ENCODE data around the gene CCDC57. TPM values are rescaled to one million over a fixed set of nuclear protein-coding genes. Genes with fewer than 3 reads are reported as not detected.

The CCDC57 gene
- total RNA-seq, 1 donor from 2014 or later: 10.6 TPM

DNA sequence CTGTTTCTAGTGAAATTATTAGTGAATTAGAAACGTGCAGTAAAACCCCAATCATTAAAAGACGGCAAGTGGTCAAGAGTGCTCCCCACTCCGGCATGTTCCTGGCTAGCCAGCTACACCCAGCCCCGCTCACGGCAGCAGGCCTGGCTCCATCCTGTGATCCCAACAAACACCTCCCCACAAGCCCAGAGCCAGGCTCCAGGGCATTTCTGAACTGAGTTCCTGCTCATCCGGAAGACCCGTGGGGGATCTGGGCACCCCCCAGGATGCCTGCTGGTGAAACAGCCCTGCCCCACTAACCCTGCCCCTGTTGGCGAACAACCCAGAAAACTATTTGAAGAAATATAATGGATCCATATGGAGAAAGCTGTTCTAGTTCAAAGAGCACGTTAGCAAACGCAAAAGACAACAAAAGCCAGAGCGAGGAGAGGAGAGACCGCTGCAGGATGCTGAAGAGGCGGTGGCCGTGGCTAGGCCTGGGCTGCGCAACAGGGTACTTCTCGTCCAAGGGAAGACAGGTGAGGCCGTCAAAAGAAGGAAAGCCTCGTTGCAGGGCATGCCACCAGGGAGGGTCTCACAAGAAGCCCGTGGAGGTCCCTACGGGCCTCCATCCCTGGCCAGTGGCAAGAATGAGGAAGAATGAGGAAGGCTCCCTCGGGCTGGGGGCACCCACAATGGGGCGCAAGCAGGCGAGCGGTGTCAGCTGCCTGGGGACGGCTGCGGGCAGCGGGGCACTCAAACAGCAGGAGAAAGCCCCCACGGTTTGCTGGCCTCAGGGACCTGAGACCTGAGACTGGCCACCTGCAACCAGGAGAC lies 35.4 kb upstream of the CCDC57 start:
- DNase-seq (ENCODE audit: low spot score): no peak
- intact Hi-C loops (cut with DNase I): no loop called here

DNA sequence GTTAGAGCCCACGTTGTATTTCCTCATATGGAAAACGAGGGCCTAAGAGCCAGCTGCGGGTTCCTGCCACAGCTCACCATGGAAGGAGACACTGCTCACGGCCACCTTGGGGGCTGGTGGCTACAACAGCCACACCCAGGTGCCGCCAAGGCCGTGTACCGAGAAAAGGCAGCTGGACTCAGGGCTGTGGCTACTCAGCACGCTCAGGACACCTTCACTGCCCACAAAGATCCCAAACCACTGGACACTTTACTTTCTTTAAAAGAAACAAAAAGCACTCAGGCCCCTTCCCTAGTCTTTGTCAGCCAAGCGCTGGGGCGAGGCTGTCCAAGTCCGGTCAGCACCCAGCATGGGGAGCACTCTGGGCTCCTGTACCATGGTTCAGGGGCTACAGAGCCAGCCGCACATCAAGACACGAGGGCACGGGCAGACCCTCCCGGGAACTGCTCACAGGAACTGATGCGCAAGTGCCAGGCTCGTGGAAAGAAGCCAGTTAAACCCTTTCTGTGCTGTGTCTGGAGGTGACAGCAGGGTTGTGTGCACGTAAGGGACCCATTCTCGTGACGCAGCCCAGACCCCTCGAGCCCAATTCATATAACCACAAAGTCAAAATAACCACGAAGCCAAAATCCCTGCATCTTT lies 34.7 kb upstream of the CCDC57 start:
- DNase-seq (ENCODE audit: low spot score): no peak
- intact Hi-C loops (cut with DNase I): no loop called here

DNA sequence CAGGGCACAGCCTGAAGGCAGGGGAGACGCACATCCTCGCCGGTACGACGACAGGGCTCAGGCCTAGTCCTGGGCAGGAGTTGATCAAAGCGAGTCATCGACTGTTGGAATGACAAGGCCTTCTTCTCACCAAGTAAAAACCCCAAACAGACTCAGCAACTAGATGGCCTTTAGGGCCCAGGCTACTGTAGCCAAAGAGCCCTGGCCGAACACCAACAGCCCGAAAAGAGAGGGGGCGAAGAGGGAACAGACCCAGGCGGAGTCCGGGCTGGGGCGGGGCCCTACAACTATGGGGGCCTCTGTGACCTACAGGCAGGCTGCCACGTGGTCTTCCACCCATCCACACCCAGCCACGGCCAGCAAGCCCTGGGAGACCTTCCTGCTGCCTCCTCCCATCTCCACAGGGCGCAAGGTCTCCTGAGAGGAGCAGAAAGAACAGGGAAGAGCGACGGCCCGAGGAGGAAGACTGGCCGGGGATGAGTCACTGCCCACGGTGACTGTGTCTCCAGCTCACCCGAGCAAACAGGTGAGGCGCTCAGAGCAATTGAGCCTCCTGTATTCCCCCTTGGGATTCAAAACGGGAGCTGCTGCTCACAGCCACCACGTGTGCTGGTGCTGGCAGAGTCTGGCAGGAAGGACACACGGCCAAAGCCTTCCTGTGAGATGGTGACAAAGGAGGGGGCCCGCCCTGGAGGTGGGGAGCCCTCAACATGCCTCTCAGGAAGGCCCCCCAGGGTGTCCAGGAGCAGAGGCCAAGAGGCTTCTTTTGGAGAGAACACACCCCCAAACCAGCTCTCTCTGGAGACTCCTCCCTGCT lies 33.9 kb upstream of the CCDC57 start:
- no peak for DNase-seq (ENCODE audit: low spot score)
- intact Hi-C loops (cut with DNase I): no loop called here

DNA sequence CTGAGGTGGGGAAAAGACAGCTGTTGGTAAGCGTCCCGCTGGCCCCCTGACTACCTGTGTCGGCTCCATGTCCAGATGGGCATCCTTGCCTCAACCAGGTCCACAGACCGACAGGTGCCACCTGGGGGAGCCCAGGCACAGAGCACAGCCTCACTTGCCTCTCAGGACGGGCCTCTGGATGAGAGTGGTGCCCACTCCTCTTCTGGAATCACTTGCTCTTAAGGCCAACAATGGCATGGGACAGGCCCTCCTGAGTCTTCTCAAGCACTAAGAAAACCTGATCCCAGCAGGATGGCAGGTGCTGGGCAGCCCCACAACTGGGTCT lies 33.4 kb upstream of the CCDC57 start:
- DNase-seq (ENCODE audit: low spot score): no peak
- intact Hi-C loops (cut with DNase I): no loop called here

DNA sequence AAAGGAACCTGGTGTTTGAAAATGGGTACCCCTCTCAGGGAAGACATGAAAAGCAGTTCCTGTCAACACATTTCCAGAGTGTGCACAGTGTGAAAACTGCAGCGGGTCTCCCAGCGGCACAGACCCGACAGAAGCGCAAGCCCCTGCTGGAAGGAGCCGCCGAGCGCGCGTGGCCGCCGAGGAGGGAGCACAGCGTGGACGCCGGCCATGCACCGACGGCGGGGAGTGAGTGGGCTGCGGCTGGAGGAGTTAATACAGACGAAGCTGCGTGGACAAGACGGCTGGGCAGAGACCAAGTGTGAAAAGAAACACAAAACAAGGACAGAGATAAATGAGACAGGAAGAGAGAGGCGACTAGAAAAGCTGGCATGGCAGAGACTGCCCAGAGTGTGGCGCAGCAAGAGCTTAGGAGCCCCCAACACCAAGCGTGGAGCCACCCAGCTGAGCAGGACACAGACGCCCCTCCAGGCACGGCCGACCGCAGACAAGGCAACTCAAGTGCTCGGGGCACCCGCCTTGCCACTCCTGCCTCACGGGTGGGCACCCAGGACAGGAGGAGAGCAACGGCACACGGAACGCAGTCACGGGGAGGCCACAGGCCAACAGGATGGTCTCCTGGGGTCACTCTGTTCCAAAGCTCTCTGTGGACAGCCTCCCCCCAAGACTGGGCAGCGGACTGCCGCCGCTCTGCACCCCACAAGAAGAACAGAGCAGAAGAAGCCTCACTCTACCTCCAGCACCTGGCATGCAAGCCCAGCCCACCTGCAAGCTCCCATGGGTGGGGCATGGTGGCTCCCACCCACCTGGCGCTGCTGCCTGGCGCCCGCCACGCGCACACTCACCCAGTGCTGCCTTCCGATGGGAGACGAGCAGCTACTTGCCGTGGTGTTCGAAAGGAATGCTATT lies 32.7 kb upstream of the CCDC57 start:
- DNase-seq (ENCODE audit: low spot score): no peak
- intact Hi-C loops (cut with DNase I): no loop called here

DNA sequence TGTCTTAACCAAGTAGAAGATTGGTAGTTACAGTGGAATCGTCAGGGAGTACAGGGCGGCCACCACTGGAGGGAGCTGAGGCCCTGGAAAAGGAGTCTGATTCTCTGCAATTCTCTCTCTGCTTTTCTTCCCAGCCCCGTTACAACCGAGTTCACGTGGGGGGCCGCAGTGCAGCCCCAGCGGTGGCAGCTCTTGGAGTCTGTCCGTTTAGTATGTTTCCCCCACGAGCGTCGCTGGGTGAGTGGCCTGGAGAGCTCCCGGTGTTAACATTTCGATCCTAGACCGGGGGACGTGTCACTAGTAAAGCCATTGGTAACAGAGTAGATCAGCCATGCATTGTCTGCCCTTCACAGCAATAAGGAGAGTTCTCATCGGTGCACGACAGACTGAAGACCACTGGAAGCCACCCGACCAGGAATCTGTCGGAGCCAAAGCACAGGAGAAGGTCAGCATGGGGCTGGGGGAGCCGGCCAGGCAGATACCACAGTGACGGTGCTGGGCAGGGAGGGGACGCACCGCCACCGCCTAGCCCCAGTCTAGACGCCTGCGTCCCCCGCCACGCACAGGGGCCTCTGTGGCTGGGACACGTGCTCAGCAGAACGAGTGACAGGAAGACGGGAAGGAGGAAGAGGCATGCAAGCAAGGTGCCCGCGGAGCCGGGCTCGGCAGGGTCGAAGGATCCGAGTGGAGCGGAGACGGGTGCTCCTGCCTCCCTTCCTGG lies 31.9 kb upstream of the CCDC57 start:
- DNase-seq (ENCODE audit: low spot score): no peak
- intact Hi-C loops (cut with DNase I): no loop called here

DNA sequence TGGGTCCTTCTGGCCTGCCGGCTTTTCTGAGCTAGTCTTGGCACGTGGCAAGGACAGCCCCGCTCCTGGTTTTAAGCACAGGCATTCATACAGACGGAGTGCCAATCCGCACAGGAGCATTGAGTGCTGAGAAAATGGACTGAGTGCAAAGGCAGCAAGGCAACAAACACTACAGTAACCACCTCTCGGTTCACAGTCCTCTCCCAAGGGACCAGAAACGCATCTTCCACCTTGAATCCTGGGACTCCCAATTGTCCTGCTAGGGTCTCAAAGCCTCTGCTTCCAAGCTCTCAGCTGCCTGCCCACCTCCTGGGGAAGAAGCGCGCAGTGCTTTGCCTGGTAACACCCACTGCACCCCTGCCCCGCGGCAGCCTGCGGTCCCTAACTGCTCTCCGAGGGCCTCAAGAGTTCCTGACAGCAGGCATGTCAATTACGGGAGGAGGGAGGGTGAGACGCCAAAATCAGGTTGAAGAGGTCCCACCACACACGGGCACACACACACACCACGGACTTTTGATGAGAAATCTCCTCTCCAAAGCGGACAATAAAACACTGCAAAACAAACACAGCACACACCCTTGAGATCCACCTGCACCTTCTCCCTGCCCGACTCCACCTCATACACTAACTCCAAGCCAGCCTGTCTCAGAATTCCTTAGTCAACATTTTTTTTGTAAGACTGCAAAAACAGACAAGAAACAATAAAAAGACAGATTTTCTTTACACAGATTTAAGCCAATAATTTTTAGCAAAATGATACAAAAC lies 31.2 kb upstream of the CCDC57 start:
- intact Hi-C loops (cut with DNase I): no loop called here
- no peak for DNase-seq (ENCODE audit: low spot score)

DNA sequence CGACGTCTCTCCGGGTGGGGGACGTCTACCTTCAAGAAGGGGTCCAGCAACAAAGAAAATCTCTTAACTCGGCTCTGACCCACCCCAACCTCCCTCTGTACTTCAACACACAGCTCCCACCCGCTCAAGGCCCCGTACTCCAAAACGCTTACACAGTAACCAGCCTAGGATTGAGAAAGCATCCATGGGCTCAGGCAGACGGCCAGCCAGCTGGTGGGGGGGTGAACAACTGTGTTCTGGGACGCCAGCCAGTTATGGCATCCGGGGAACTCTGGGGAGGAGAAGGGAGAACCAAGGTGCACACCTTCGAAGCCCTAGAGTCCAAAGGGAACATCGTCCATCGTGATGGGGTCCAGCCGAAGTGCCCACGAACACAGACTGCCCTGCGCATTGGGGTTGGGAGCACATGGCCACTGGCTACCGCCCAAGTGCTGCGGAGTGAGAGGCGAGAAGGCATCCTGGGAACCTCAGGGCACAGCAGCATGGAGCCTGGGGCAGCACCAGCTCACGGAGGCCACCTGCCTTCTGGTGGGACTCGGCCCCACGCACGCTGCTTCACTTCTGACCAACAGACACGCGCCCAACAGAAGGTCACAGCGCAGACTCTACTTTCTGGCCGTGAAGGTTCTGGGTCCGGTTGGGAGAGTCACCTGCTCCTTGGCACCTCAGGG lies 30.5 kb upstream of the CCDC57 start:
- DNase-seq (ENCODE audit: low spot score): no peak
- intact Hi-C loops (cut with DNase I): no loop called here

DNA sequence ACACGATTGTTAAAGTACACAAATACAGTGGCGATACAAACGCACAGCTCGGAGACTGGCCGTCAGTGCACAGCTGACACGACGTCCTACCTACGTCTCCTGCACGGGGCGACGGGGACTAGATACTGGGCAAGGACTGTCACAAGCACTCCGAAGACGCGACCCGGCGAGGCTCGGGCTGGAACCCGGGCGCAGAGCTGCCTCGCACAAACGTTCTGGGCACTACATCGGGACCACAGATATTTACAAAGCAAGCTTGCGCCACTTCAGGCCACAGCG lies 30.0 kb upstream of the CCDC57 start:
- no peak for DNase-seq (ENCODE audit: low spot score)
- intact Hi-C loops (cut with DNase I): no loop called here

DNA sequence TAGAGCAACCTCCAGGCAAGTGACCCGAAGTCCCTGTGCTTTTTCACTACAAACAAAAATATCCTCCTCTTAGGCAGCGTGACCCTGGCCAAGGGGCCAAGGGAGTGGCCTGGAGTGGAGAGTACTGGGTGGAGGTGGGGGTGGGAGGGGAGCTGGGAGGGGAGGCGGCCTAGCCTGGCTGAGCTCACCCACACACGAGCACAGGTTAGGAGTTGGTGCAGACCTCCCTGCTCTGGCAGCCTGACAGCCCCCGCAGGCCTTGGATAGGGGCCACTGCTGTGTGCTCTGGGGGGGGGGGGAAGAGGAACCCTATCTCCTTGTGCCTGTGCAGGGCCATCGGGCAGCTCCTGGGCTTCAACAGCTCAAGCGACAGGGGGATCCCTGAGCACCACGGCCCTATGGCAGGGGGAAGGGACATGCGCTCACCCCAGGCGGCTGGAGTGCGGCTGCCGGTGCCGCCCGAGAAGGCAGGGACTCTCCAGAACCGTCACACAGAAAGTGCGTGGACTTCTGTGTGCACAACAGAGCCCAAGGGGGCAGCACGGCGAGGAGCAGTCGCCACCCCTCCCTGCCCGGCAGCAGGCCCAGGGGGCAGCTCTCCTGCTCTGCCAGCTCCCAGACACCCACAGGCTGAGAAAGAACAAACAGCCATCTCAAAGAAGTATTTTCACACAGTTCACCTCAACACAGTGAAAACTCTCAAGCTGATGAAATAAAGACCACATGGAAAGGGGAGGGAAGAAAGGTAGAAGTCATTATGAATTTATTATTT lies 29.5 kb upstream of the CCDC57 start:
- intact Hi-C loops (cut with DNase I): loop anchor here (2.0 kb wide), 1 partner anchor 57 kb away; no protein-coding TSS in a partner anchor
- DNase-seq (ENCODE audit: low spot score): no peak

DNA sequence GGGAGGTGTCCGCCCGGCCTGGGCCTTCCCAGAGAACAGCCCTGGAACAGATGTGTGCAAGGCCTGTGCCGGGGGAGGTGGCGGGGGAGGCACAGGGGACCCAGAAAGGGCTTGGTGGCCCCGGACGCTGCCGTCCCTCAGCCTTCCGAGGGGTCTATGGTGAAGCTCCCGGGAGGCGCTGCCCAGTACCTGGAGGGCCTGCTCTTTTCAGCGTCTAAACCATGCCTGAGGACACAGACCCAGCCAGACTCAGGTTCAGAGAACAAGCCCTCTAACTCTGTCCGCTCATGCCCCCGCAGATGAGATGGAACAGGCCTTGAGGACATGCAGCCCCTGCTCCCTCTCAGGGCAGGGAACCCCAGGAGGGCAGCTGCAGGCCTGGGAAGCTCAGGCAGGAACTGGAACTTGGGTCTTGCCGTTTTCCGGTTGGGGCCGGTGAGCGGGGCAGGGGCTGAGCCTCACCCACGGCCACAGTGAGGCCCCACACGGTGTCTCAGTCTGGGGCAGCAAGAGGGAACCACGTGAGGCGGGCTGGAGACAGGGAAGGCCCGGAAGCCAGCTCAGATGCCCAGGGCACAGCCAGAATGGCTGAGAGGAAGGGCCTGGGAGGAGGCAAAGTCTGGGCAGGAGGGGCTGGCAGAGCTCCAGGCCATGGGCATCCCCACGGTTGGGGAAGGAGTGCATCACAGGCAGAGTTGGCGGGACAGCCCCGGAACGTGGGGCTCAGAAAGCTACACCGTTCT lies 28.7 kb upstream of the CCDC57 start:
- DNase-seq (ENCODE audit: low spot score): peak; percentile 91
- intact Hi-C loops (cut with DNase I): loop anchor here (2.0 kb wide), 1 partner anchor 57 kb away; no protein-coding TSS in a partner anchor

DNA sequence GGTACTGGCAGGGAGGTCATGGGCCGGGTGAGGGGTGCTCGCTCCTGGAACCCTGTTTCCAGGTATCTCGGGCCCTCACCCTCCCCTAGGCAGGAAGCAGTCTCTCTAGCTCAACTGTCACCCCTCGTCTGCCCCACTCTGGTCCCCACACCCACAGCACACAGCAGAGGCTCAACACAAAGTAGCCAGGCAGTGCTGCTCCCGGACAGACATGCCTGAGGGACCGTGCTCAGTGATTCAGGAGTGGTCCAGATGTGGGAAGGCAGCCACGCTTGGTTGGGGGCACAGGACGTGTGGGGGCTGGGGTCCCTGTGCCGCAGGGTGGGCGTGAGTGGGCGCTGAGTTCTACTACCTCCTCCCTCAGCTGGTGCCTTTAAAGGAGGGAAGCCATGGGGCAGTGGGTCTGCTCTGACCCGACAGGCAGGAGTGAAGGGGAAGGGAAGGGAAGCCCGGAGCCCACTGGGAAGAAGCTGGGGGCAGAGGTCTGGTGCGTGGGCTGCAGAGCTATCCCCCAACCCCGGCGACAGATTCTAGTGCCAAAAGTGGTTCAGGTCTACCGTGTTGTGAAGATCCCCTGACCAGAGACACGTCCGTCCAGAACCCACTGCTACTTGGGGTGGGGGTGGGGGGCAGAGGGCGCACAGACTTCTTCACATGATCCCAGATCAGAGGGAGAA lies 28.0 kb upstream of the CCDC57 start:
- DNase-seq (ENCODE audit: low spot score): no peak
- intact Hi-C loops (cut with DNase I): loop anchor here (2.0 kb wide), 1 partner anchor 58 kb away; no protein-coding TSS in a partner anchor

DNA sequence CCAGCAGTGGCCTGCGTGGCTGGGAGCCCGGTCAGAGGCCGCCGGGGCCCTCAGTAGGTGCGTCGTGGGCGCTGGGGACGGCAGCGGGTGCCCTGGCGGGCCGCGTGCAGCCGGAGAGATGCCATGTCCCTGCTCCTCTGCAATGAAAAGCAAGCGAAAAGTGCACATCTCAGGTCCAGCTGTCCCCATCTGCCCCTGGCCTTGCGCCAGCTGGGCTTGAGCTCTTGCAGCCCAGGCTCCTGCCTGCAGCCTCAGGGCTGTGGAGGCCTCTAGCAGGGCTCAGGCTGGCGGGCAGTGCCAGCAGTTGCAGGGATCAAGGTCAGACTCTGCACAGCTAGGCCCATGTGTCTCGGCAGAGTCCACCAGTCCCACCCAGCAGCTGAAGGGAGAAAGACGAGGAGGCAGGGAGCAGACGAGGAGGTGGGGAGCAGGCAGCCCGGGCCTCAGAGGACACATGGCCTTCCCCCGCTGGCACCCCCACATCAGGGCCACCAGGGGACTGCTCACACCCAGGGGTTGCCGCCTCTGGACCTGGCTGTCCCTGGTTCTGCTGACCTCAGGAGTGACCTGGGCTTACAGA lies 27.4 kb upstream of the CCDC57 start:
- no peak for DNase-seq (ENCODE audit: low spot score)
- intact Hi-C loops (cut with DNase I): loop anchor here (2.0 to 5.0 kb wide), 2 partner anchors 32 to 59 kb away; partner anchors contain the start of gene CSNK1D

DNA sequence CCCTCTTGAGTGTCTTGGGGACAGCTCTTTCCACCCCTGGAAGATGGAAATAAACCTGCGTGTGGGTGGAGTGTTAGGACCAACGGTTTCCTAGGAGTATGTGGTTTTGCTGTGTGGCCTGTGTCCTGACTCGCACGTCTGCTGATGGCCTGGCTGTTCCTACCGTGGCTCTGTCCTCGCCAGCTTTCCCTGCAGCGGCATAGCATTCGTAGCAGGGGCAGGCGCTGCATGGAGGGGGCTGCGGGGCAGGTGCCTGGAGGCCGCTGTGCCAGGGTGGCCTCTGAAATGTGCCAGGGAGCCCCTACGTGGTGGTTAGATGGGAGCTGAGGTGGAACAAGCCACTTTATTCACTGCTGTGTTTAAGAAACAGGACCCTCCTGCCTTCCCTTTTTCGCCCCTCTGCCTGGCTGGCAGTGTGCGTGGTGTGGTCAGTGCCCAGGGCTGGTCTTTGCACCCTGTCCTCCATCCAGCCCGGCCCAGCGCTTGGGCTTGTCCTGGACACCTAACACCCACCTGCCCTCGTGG lies 26.8 kb upstream of the CCDC57 start:
- no peak for DNase-seq (ENCODE audit: low spot score)
- intact Hi-C loops (cut with DNase I): loop anchor here (5.0 kb wide), 1 partner anchor 33 kb away; the partner anchor contains the start of gene CSNK1D

Data from cardiac septum (tissue), 1 donor.